GM12878 (cell line): ENCODE measurements around the gene NGRN. TPM values are rescaled to one million over a fixed set of nuclear protein-coding genes. Genes with fewer than 3 reads are reported as not detected.

Experiments used
- ATF7 ChIP-seq: fragments of 450-650 bp; IDR thresholded peaks from 2 replicates; pipeline ENCODE4 v1.6.1; 2016; ENCODE audit warnings: low read depth, mild to moderate bottlenecking
- EP300 ChIP-seq, 2 experiments: fragments of 150-350 bp in 1 of 2; IDR thresholded peaks; 2 replicates each; pipeline ENCODE4 v1.6.1; 2011 to 2012; ENCODE audit warnings: low read depth in 2 of 2, low read length in 2 of 2, borderline replicate concordance in 1 of 2, improper control_type of control experiment in 1 of 2, inconsistent platforms in 1 of 2; ENCODE audit not compliant: control insufficient read depth in 1 of 2
- ETV6 ChIP-seq, 2 experiments: fragments of 450-650 bp in 1 of 2; IDR thresholded peaks in 1 of 2; conservative IDR thresholded peaks in 1 of 2; 2 replicates each; pipeline ENCODE4 v1.6.1; 2014; ENCODE audit warnings: antibody characterized with exemption in 1 of 2, borderline replicate concordance in 1 of 2, low read depth in 1 of 2, mild to moderate bottlenecking in 1 of 2, moderate library complexity in 1 of 2
- EZH2 ChIP-seq: IDR thresholded peaks from 2 replicates; pipeline ENCODE4 v1.6.1; 2012; ENCODE audit warnings: low read depth, mild to moderate bottlenecking, control low read depth, inconsistent platforms, low read length, borderline replicate concordance; ENCODE audit not compliant: control insufficient read depth
- GATAD2B ChIP-seq: fragments of 450-650 bp; conservative IDR thresholded peaks from 2 replicates; pipeline ENCODE4 v1.6.1; 2017; ENCODE audit warnings: low read depth, mild to moderate bottlenecking, moderate library complexity
- HDAC6 ChIP-seq: fragments of 200-600 bp; sonication (generic); IDR thresholded peaks from one replicate; pipeline ENCODE4 v1.8.0; 2017; ENCODE audit warnings: antibody characterized with exemption; ENCODE audit not compliant: unreplicated experiment
- RELA ChIP-seq: fragments of 450-650 bp; IDR thresholded peaks from 2 replicates; pipeline ENCODE4 v1.8.0; 2014; ENCODE audit warnings: borderline replicate concordance; ENCODE audit not compliant: partially characterized antibody
- SIX5 ChIP-seq: IDR thresholded peaks from 2 replicates; pipeline ENCODE4 v1.6.1; 2011; ENCODE audit warnings: mild to moderate bottlenecking, low read depth, low read length, moderate library complexity; ENCODE audit not compliant: severe bottlenecking
- TAF1 ChIP-seq: IDR thresholded peaks from 2 replicates; pipeline ENCODE4 v1.6.1; 2011; ENCODE audit warnings: mild to moderate bottlenecking, low read depth, low read length, borderline replicate concordance
- YBX1 ChIP-seq: fragments of 450-650 bp; IDR thresholded peaks from 2 replicates; pipeline ENCODE4 v1.6.1; 2016; ENCODE audit warnings: antibody characterized with exemption
- ZNF207 ChIP-seq: fragments of 450-650 bp; IDR thresholded peaks from 2 replicates; pipeline ENCODE4 v1.6.1; 2014; ENCODE audit warnings: antibody characterized with exemption, mild to moderate bottlenecking, borderline replicate concordance
- ZSCAN29 ChIP-seq: fragments of 450-650 bp; IDR thresholded peaks from 2 replicates; pipeline ENCODE4 v1.6.1; 2017; ENCODE audit warnings: mild to moderate bottlenecking, moderate library complexity
- polyA plus RNA-seq, 11 experiments: library from polyadenylated mRNA; depleted of rRNA in 4 of 11; unstranded in 6 of 11; stranded (reverse) in 5 of 11; fragments of >200 nt; fragmentation: Nextera tagmentation in 4 of 11; fragmentation: Illumina TruSeq in 1 of 11; extraction: Ambion mirVana in 4 of 11; extraction: Trizol in 1 of 11; gene quantifications; 1 replicate in 1 of 11; 2 replicates in 10 of 11; pipeline versions ENCODE4 v1.2.1 to v1.2.3, GENCODE V29; 2011 to 2016; ENCODE audit warnings: inconsistent platforms in 2 of 11, missing spikeins in 2 of 11, low read depth in 1 of 11
- total RNA-seq, 4 experiments: library from RNA; depleted of rRNA in 3 of 4; stranded (reverse); fragments of >200 nt in 3 of 4; fragmentation: Illumina TruSeq in 1 of 4; extraction: Trizol in 1 of 4; gene quantifications; 2 replicates each; pipeline versions ENCODE4 v1.2.1 to v1.2.3, GENCODE V29; 2013 to 2021
- TF ChIP-seq, protein P1 (sequence below): fragments of 450-650 bp; formaldehyde crosslinking; IDR thresholded peaks from 2 replicates; pipeline ENCODE4 v1.5.0; 2022; ENCODE audit warnings: mild to moderate bottlenecking, missing genetic modification characterization
- TF ChIP-seq, protein P2 (sequence below): IDR thresholded peaks from 2 replicates; pipeline ENCODE4 v1.6.1; 2012; ENCODE audit warnings: improper control_type of control experiment, low read depth, low read length; ENCODE audit not compliant: insufficient replicate concordance
- TF ChIP-seq, protein P3 (sequence below): IDR thresholded peaks from 2 replicates; pipeline ENCODE4 v1.6.1; 2011; ENCODE audit warnings: low read depth, low read length, improper control_type of control experiment, borderline replicate concordance
- TF ChIP-seq, protein P4 (sequence below): fragments of 450-650 bp; IDR thresholded peaks from 2 replicates; pipeline ENCODE4 v1.6.1; 2016; ENCODE audit warnings: mild to moderate bottlenecking

NGRN gene
- total and polyA plus RNA-seq, 10 of the 15 experiments (the other 5 are each of a cell fraction or from before 2014, with no cell fraction given) = 5.8 to 31.3 (median 23.2) TPM

DNA sequence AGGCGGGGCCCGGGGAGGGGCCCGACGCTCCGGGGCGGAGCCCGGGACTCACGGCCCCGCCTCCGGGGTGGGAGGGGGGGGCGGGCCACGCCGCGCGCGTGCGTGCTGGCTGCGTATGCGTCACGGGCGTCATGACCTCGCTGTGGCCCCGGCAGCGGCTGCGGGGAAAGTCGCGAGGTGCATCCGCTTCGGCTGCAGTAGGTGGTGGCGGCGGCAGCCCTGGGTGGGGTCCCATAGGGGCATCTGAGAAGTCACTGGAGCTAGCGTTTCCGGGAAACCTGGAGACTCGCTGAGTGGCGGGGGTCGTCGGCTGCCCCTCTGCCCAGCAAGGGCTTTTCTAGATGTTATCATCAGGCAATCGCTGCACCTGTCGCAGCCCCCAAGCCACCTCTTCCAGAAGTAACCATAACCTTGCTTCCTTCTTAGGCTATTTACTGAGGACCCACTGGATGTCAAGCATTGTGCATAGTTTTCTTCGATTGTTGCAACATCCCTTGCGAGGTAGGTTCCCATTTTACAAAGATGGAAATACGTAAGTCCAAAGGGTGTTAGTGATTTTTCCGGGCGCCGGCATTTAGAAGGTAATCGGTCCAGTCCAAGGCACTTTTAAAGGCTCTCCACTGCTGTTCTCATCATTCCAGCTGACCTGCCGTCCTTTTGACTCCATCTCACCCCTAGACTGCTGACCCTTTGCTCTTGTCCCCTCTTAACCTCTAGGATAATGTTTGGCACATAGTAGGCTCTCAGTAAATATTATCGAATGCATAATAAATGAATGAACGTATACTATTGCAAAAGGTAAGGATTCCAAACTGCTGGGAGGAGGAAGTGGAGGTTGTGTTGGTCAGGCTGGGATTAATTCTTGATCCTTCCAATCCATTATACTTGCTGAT lies 31.1 kb upstream of the NGRN start, which contains the start of gene GDPGP1 (continued):
- TF ChIP-seq, protein P1, sequence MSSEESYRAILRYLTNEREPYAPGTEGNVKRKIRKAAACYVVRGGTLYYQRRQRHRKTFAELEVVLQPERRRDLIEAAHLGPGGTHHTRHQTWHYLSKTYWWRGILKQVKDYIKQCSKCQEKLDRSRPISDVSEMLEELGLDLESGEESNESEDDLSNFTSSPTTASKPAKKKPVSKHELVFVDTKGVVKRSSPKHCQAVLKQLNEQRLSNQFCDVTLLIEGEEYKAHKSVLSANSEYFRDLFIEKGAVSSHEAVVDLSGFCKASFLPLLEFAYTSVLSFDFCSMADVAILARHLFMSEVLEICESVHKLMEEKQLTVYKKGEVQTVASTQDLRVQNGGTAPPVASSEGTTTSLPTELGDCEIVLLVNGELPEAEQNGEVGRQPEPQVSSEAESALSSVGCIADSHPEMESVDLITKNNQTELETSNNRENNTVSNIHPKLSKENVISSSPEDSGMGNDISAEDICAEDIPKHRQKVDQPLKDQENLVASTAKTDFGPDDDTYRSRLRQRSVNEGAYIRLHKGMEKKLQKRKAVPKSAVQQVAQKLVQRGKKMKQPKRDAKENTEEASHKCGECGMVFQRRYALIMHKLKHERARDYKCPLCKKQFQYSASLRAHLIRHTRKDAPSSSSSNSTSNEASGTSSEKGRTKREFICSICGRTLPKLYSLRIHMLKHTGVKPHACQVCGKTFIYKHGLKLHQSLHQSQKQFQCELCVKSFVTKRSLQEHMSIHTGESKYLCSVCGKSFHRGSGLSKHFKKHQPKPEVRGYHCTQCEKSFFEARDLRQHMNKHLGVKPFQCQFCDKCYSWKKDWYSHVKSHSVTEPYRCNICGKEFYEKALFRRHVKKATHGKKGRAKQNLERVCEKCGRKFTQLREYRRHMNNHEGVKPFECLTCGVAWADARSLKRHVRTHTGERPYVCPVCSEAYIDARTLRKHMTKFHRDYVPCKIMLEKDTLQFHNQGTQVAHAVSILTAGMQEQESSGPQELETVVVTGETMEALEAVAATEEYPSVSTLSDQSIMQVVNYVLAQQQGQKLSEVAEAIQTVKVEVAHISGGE (CRISPR knock-in tag) = no peak
- TF ChIP-seq TAF1 (peak; percentile 51; the same call in 1 of the 2 replicates), ZSCAN29 (no peak), ETV6 (conservative IDR thresholded peaks at IDR 0.05 in 1 of 2, IDR thresholded peaks at IDR 0.05 in 1 of 2; ENCODE audit: borderline replicate concordance in 1 of 2, low read depth in 1 of 2) (no peak), HDAC6 (no peak), YBX1 (no peak), RELA (no peak), SIX5 (no peak), EP300 (IDR thresholded peaks at IDR 0.05; ENCODE audit: borderline replicate concordance in 1 of 2, control insufficient read depth in 1 of 2, low read depth in 2 of 2, low read length in 2 of 2) (no peak), GATAD2B (0 out of 2 replicates have a peak, but pooled peaks have one; percentile 15), ZNF207 (no peak), ATF7 (0 out of 2 replicates have a peak, but pooled peaks have one; percentile 25), EZH2 (no peak)
- TF ChIP-seq, protein P2, sequence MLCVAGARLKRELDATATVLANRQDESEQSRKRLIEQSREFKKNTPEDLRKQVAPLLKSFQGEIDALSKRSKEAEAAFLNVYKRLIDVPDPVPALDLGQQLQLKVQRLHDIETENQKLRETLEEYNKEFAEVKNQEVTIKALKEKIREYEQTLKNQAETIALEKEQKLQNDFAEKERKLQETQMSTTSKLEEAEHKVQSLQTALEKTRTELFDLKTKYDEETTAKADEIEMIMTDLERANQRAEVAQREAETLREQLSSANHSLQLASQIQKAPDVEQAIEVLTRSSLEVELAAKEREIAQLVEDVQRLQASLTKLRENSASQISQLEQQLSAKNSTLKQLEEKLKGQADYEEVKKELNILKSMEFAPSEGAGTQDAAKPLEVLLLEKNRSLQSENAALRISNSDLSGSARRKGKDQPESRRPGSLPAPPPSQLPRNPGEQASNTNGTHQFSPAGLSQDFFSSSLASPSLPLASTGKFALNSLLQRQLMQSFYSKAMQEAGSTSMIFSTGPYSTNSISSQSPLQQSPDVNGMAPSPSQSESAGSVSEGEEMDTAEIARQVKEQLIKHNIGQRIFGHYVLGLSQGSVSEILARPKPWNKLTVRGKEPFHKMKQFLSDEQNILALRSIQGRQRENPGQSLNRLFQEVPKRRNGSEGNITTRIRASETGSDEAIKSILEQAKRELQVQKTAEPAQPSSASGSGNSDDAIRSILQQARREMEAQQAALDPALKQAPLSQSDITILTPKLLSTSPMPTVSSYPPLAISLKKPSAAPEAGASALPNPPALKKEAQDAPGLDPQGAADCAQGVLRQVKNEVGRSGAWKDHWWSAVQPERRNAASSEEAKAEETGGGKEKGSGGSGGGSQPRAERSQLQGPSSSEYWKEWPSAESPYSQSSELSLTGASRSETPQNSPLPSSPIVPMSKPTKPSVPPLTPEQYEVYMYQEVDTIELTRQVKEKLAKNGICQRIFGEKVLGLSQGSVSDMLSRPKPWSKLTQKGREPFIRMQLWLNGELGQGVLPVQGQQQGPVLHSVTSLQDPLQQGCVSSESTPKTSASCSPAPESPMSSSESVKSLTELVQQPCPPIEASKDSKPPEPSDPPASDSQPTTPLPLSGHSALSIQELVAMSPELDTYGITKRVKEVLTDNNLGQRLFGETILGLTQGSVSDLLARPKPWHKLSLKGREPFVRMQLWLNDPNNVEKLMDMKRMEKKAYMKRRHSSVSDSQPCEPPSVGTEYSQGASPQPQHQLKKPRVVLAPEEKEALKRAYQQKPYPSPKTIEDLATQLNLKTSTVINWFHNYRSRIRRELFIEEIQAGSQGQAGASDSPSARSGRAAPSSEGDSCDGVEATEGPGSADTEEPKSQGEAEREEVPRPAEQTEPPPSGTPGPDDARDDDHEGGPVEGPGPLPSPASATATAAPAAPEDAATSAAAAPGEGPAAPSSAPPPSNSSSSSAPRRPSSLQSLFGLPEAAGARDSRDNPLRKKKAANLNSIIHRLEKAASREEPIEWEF = no peak
- TF ChIP-seq, protein P3, sequence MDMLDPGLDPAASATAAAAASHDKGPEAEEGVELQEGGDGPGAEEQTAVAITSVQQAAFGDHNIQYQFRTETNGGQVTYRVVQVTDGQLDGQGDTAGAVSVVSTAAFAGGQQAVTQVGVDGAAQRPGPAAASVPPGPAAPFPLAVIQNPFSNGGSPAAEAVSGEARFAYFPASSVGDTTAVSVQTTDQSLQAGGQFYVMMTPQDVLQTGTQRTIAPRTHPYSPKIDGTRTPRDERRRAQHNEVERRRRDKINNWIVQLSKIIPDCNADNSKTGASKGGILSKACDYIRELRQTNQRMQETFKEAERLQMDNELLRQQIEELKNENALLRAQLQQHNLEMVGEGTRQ = no peak
- TF ChIP-seq, protein P4, sequence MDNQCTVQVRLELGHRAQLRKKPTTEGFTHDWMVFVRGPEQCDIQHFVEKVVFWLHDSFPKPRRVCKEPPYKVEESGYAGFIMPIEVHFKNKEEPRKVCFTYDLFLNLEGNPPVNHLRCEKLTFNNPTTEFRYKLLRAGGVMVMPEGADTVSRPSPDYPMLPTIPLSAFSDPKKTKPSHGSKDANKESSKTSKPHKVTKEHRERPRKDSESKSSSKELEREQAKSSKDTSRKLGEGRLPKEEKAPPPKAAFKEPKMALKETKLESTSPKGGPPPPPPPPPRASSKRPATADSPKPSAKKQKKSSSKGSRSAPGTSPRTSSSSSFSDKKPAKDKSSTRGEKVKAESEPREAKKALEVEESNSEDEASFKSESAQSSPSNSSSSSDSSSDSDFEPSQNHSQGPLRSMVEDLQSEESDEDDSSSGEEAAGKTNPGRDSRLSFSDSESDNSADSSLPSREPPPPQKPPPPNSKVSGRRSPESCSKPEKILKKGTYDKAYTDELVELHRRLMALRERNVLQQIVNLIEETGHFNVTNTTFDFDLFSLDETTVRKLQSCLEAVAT = no peak
